K562 (cell line): ENCODE measurements around the gene RAB6C. TPM values are rescaled to one million over a fixed set of nuclear protein-coding genes. Genes with fewer than 3 reads are reported as not detected.
"Not testable (repeated sequence)": the region's sequence is repeated elsewhere in the genome, so short reads cannot be mapped to it uniquely, and the experiment has no call there.

ENCODE experiments used
- ATAC-seq: fragments of 200-7000 bp; cut with Tn5 transposase; 3 replicates; pipeline ENCODE4 v1.9.1; 2020; ENCODE audit warnings: moderate library complexity
- BruUV-seq: library from RNA; stranded (reverse); fragments of 400-500 nt; replicated peaks from 2 replicates; lab custom pipeline; 2021; lab: Mats Ljungman, UMichigan
- CTCF ChIA-PET: fragments of 300-600 bp; formaldehyde crosslinking; extraction: SDS; loops from one replicate; lab custom pipeline; 2021; ENCODE audit warnings: low intra/inter-chr PET ratio; lab: Yijun Ruan, JAX
- POLR2A ChIA-PET: fragments of 300-600, 350-650 bp; sonication (Branson Sonifier 250); formaldehyde crosslinking; extraction: SDS; loops from one replicate; lab custom pipeline; 2021; ENCODE audit warnings: antibody characterized with exemption, inconsistent platforms; lab: Yijun Ruan, JAX
- DNase-seq, 4 experiments: peaks; one replicate each; pipeline versions ENCODE4 v3.0.0 to v3.0.0-alpha.2; 2011 to 2018; ENCODE audit warnings: low spot score in 3 of 4, mixed read lengths in 3 of 4; ENCODE audit errors: extremely low read depth in 1 of 4
- FAIRE-seq: peaks from 2 replicates; lab custom pipeline; 2011; peaks lifted over from hg19 to GRCh38; lab: Jason Lieb, UNC
- H2AFZ ChIP-seq: 2 replicates; pipeline ENCODE4 v1.6.0; 2011; ENCODE audit warnings: low read depth, low read length, control low read depth, inconsistent platforms
- H3K27ac ChIP-seq: fragments of 200-600 bp; 3 replicates; pipeline ENCODE4 v1.8.0; 2011; ENCODE audit warnings: low read depth, mild to moderate bottlenecking, control low read depth, inconsistent platforms, low read length, moderate library complexity, mixed read lengths; ENCODE audit errors: extremely low read depth
- H3K27me3 ChIP-seq, 2 experiments: fragments of 300-600 bp in 1 of 2; 2 replicates in 1 of 2; 3 replicates in 1 of 2; pipeline versions ENCODE4 v1.6.0 to v1.8.0; 2011; ENCODE audit warnings: inconsistent platforms in 2 of 2, low read length in 2 of 2, mild to moderate bottlenecking in 1 of 2, mixed read lengths in 1 of 2, moderate library complexity in 1 of 2; ENCODE audit not compliant: control insufficient read depth in 2 of 2, insufficient read depth in 2 of 2
- H3K36me3 ChIP-seq: fragments of 300-600 bp; 3 replicates; pipeline ENCODE4 v1.8.0; 2011; ENCODE audit warnings: mild to moderate bottlenecking, low read length, inconsistent platforms; ENCODE audit not compliant: control insufficient read depth, insufficient read depth
- H3K4me1 ChIP-seq, 2 experiments: fragments of 200-600 bp in 1 of 2; replicated peaks in 1 of 2; 2 replicates in 1 of 2; 3 replicates in 1 of 2; pipeline versions ENCODE4 v1.5.1 to v1.8.0; 2011; ENCODE audit warnings: inconsistent platforms in 2 of 2, low read length in 2 of 2, mild to moderate bottlenecking in 1 of 2, mixed read lengths in 1 of 2, moderate library complexity in 1 of 2; ENCODE audit not compliant: control insufficient read depth in 2 of 2, insufficient read depth in 2 of 2
- H3K4me2 ChIP-seq: 2 replicates; pipeline ENCODE4 v1.6.1; 2011; ENCODE audit warnings: low read length, control low read depth, inconsistent platforms, mixed read lengths; ENCODE audit not compliant: insufficient read depth
- H3K4me3 ChIP-seq: fragments of 200-600 bp; sonication (generic), shearing (Covaris generic); 2 replicates; pipeline ENCODE4 v1.5.1; 2016; ENCODE audit warnings: control low read depth, inconsistent platforms
- H3K79me2 ChIP-seq: fragments of 200-600 bp; 3 replicates; pipeline ENCODE4 v1.8.0; 2011; ENCODE audit warnings: low read length, inconsistent platforms; ENCODE audit not compliant: control insufficient read depth, insufficient read depth
- H3K9ac ChIP-seq, 2 experiments: 2 replicates each; pipeline versions ENCODE4 v1.6.0 to v1.6.1; 2011; ENCODE audit warnings: low read depth in 2 of 2, low read length in 2 of 2, control low read depth in 1 of 2, inconsistent platforms in 1 of 2, mild to moderate bottlenecking in 1 of 2, mixed read lengths in 1 of 2; ENCODE audit not compliant: insufficient read depth in 1 of 2
- H3K9me1 ChIP-seq: one replicate; pipeline ENCODE4 v1.6.0; 2011; ENCODE audit warnings: inconsistent platforms, mild to moderate bottlenecking, low read length, moderate library complexity; ENCODE audit not compliant: control insufficient read depth, insufficient read depth
- H3K9me3 ChIP-seq: replicated peaks from 2 replicates; pipeline ENCODE4 v1.5.1; 2011; ENCODE audit warnings: low read depth, low read length, inconsistent platforms; ENCODE audit not compliant: control insufficient read depth, insufficient read depth
- H4K20me1 ChIP-seq: replicated peaks from 2 replicates; pipeline ENCODE4 v1.6.1; 2011; ENCODE audit warnings: low read length, inconsistent platforms, mixed read lengths; ENCODE audit not compliant: control insufficient read depth, insufficient read depth
- WGBS: fragments of 100-300 bp; shearing (Covaris generic); methylation state at CpG from one replicate; pipeline ENCODE4 v1.1.6; 2016; ENCODE audit warnings: low coverage, mixed read lengths; ENCODE audit not compliant: insufficient coverage; ENCODE audit errors: missing lambda C conversion rate; 5-methylcytosine and 5-hydroxymethylcytosine counted together
- in situ Hi-C: fragments of 300-500 bp; cut with MboI; formaldehyde crosslinking; loops from 4 replicates; pipeline ENCODE4 v1.15.0; 2018; ENCODE audit warnings: inconsistent platforms, mixed read lengths
- intact Hi-C: fragments of 100-400 bp; cut with micrococcal nuclease; formaldehyde crosslinking; loops from 2 replicates; pipeline ENCODE4 v1.14.2; 2022
- polyA plus RNA-seq, 8 experiments: library from polyadenylated mRNA; depleted of rRNA in 4 of 8; stranded (reverse) in 5 of 8; unstranded in 3 of 8; fragments of >200 nt; fragmentation: Nextera tagmentation in 2 of 8; fragmentation: Illumina TruSeq in 1 of 8; extraction: Ambion mirVana in 2 of 8; extraction: Trizol in 1 of 8; gene quantifications; 2 replicates each; pipeline versions ENCODE4 v1.2.1 to v1.2.3, GENCODE V29; 2011 to 2014; ENCODE audit warnings: inconsistent platforms in 1 of 8, missing spikeins in 1 of 8
- total RNA-seq, 7 experiments: library from RNA; depleted of rRNA in 6 of 7; stranded (reverse); fragments of >200 nt in 6 of 7; fragmentation: Illumina TruSeq in 2 of 7; extraction: Trizol in 2 of 7; gene quantifications; 2 replicates each; pipeline versions ENCODE4 v1.2.1 to v1.2.3, GENCODE V29; 2011 to 2021; ENCODE audit warnings: low replicate concordance in 1 of 7

The RAB6C gene
- total and polyA plus RNA-seq, 9 of the 15 experiments (the other 6 are each of a cell fraction or from before 2014, with no cell fraction given): not detected

DNA sequence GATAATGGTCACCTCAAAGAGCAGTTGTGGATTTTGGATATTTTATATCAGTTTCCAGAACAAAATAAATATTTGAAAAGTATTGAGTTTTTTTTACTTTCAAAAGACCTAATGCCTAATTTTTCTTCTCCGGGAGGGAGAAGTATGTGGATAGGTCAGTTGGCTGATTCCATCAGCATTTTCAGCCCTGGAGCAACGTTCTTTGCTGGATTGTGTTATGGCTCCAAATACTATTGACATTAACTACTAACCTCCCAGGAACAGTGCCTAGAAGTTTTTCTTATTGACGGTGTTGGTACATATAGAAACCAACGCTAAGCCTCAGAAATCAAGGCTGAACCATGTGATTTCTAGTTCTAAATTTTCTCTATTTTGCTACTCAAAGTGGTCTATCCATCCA lies 20.7 kb upstream of the RAB6C start:
- BruUV-seq, H3K4me2 ChIP-seq, FAIRE-seq: not testable (repeated sequence)

DNA sequence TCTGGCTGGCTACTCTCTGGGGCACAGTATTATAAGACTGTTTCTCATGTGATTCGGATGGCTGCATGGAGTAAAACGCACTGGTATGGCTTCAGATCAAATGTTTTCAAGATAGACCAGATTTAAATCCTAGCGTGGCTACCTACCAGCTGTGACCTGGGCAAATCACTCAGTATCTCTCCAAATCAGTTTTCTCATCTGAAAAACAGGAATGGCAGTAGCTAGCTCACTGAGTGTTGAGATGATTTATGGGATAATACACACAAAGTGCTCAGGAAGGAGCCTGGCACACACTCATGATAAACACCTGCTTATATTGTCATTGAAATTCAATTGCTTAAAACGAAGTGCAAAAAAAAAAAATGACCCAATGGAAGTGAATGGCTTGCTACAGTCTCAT lies 10.9 kb upstream of the RAB6C start:
- H3K4me1 ChIP-seq, H3K36me3 ChIP-seq, H3K4me3 ChIP-seq, H3K9ac ChIP-seq, FAIRE-seq, in situ Hi-C loops, H3K27ac ChIP-seq, H3K27me3 ChIP-seq, CTCF ChIA-PET, H3K9me1 ChIP-seq, H3K79me2 ChIP-seq, ATAC-seq, H2AFZ ChIP-seq, BruUV-seq, DNase-seq, POLR2A ChIA-PET, H3K4me2 ChIP-seq, H4K20me1 ChIP-seq, H3K9me3 ChIP-seq, intact Hi-C loops: not testable (repeated sequence)
- 0% methylated on average over 4 of the region's 4 CpGs for WGBS

More for the DNA sequence above, 20.7 kb upstream of the RAB6C start:
- H3K4me3 ChIP-seq, H3K9me3 ChIP-seq, ATAC-seq, H3K9me1 ChIP-seq, H2AFZ ChIP-seq, H4K20me1 ChIP-seq, H3K27me3 ChIP-seq, intact Hi-C loops, CTCF ChIA-PET, POLR2A ChIA-PET, H3K79me2 ChIP-seq, H3K36me3 ChIP-seq, H3K27ac ChIP-seq, DNase-seq, H3K4me1 ChIP-seq, H3K9ac ChIP-seq, in situ Hi-C loops: not testable (repeated sequence)
- WGBS: 2% methylated on average over 4 of the region's 4 CpGs
